Peyer's patch (tissue), 4 donors: ENCODE measurements around the gene HOXD13.

Source experiments
- CTCF ChIP-seq, 6 experiments: fragments of 450-650 bp in 4 of 6; fragments of 200-600 bp in 2 of 6; sonication (generic) in 1 of 6; IDR thresholded peaks; one replicate each; pipeline ENCODE4 v1.5.1; 2017 to 2019; ENCODE audit warnings: antibody characterized with exemption in 6 of 6, mild to moderate bottlenecking in 3 of 6, moderate library complexity in 1 of 6
- POLR2A ChIP-seq, 2 donors: fragments of 450-650 bp; IDR thresholded peaks; one replicate each; pipeline ENCODE4 v1.5.1; 2017; ENCODE audit warnings: antibody characterized with exemption in 2 of 2, mild to moderate bottlenecking in 2 of 2, moderate library complexity in 2 of 2

DNA sequence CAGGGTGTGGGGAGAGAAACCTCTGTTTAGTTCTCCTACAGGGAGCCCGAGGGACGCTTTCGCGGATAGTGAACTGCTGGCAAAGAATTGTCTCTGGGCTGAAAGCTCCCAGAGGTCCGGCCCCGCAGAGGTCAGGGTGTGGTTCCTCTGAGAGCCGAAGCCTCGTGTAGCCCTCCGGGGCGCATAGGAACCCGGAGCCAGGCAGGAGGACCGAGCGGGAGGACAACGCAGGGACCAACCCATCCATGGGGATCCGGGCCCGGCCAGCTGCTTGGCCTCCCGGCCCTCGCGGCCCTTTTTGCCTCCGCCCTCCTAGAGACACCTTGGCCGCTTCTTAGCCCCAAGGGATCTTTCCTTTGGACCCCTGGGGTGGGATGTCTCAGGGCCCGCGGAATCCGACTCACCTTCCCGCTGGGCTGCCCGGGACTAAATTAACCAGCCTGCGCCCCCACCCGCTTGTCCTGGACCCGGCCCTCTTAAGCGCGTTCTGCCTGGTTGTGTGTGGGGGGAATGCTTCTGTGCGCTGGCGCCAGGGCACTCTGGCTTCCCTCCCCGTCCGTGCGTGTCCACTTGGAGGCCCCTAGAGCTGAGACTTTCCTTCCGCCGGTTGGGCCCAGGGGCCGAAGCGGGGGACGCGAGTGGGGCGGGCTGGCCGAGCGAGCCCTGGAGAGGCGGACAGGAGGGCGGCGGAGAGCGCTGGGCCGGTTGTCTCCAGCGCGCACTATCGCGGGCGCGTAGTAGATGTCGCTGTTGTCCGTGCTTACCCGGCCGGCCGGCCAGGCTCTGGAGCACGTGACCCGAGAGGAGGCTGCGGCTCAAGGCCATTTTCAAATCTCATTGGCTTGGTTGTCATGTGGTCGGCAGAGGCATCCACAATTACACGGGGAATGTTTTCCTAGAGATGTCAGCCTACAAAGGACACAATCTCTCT lies 23.6 kb downstream of the HOXD13 start, which contains the start of gene HOXD10:
- peak in 2 of 6 experiments; percentile 7 to 13 for TF ChIP-seq CTCF (IDR thresholded peaks at IDR 0.05)
- no peak for TF ChIP-seq POLR2A (IDR thresholded peaks at IDR 0.05)
